GM10266 (cell line): Measurements from ENCODE around the gene ZKSCAN1.

Experiments
- DNase-seq: peaks from one replicate; pipeline ENCODE4 v3.0.0; 2012; ENCODE audit errors: extremely low spot score
- TF ChIP-seq, protein P1 (sequence below): IDR thresholded peaks from 2 replicates; pipeline ENCODE4 v1.5.1; 2012; ENCODE audit warnings: mild to moderate bottlenecking, low read depth; ENCODE audit not compliant: control insufficient read depth, insufficient read depth; ENCODE audit errors: missing control alignments

ZKSCAN1 gene

DNA sequence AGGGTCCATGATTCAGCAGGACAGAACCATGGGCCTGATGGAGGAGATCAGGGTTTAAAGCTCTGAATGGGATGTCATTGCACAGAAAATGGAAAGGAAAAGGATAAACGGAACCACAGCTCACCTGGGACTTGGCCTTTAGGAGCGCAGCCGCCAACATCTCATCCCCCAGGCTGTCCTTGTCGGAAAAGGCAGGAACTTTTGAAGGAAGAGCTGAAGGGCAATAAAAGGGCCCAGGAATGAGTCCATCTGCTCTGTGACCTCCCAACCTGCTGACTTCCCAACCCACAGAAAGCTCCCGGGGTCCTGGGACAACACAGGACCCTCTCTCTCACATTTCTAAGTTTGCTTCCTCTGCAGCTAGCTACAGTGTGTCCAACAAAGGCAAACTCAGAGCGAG is 60.0 kb downstream of the ZKSCAN1 start:
- no peak for DNase-seq
- TF ChIP-seq, protein P1, sequence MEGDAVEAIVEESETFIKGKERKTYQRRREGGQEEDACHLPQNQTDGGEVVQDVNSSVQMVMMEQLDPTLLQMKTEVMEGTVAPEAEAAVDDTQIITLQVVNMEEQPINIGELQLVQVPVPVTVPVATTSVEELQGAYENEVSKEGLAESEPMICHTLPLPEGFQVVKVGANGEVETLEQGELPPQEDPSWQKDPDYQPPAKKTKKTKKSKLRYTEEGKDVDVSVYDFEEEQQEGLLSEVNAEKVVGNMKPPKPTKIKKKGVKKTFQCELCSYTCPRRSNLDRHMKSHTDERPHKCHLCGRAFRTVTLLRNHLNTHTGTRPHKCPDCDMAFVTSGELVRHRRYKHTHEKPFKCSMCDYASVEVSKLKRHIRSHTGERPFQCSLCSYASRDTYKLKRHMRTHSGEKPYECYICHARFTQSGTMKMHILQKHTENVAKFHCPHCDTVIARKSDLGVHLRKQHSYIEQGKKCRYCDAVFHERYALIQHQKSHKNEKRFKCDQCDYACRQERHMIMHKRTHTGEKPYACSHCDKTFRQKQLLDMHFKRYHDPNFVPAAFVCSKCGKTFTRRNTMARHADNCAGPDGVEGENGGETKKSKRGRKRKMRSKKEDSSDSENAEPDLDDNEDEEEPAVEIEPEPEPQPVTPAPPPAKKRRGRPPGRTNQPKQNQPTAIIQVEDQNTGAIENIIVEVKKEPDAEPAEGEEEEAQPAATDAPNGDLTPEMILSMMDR: no peak

DNA sequence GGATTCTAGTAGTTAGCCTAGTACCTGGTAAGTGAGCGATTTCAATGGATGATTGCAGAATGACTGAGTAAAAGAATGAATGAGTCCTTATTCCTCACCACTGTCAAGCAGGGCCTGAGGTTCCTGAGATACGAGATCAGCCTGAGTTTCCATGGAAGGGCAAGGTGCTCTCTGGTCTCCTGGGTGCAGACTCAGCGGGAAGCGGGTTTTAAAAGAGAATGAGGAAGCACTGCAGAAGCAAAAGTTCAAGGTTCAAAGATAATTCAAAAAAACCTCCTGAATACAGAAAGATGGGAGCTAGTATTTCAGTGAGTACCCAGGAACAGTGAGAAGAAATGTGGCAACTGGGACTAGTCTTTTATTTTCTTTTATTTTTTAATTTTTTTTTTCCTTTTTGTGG is 61.8 kb downstream of the ZKSCAN1 start:
- TF ChIP-seq, protein P1: no peak
- DNase-seq: no peak

DNA sequence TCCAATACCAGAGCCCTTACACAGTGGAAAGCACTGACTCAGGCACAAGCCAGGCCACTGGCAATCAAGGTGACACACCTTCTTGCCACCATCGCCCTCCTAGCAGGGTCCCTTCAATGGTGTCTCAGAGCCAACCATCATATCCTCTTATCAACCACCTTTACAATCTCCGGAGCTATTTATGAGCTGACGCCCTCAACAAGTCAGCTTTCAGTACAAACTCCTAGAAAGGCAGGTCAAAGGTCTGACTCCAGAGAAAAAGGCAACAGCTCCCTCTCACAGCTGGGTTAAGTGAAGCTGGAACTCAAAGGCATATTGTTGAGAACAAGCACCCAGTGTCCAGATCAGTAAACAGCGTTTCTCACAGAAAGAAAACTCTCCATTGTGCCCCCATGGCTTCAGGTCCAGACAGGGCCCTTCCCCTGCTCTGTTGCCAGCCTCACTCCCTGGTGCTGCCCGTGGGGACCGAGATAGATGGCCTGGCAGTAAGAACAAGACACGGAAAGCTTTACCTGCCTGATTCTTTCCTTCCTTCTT is 63.7 kb downstream of the ZKSCAN1 start:
- TF ChIP-seq, protein P1: no peak
- no peak for DNase-seq

DNA sequence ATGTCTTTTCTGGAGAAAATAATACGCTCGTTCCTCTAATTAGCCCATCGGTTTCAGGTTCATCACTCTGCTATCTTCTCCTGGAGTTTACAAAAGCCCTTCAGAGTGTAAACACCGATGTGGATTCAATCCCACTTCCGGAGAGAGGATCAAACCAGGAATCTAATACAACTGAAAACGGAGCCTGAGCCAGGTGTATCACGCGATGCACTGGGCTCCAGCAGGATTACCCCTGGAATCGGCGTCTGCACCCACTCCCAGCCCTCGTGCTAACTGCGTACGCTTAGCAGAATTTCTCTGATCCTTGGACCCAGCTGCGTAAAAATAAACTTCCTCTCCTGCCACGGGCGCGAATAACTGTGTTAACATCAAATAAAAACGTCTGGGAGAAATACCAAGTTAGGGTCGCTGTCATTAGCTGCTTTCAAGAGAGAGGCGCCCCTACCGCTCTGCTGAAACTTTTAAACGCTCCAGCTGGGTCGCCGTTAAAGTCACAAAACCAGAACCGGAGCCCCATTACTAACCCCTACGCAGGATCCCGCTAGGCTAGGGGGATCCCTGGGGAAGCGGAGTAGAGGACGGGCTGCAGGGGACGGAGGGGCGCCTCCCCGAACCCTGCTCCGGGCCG is 65.6 kb downstream of the ZKSCAN1 start:
- TF ChIP-seq, protein P1: no peak
- DNase-seq: no peak

DNA sequence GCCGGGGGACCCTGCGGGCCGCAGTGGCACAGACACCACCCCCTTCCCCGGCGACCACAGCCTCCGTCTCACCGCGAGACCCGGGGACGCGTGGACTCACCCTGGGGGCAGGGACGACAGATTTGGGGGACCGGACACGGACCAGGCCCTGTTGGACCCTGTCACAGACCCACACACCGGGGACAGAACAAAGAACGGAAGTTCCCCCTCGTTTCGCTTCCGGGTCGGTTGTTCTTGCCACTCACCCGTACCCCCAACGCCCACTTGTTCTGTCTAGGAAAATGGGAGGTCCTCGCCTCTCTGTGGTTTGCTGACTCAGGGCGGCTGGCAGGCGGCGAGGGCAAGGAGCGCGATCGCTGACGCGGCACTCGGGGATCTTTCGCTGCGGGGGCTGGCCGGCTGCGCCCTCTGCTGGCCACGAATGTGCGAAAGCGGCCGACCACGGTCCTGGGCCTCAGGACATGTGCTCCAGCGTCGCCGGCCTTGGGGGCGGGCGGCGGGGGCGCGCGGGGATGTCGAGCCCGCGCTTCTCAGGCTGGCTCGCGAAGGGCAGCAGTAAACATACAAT is 66.2 kb downstream of the ZKSCAN1 start, which contains the start of gene ZNF3:
Gene ZNF3, minus strand, starts transcription at position 189 of the 568 bp plus-strand sequence. CDS start 4,366 bp downstream, outside the sequence.
- DNase-seq: peak; percentile 95
- TF ChIP-seq, protein P1: peak; percentile 96

DNA sequence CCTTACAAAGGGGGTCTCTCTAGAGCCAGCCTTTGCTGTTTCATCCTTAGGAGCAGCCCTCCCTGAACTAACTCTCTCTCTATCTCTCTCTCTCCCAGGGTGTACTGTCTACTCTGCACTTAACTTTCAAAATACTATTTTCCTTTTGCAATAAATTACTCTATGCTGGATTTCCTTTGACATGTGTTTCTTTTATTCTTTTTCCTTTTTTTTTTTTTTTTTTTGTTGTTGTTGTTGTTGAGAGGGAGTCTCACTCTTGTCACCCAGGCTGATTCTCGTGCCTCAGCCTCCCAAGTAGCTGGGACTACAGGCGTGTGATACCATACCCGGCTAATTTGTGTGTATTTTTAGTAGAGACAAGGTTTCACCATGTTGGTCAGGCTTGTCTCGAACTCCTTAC is 67.6 kb downstream of the ZKSCAN1 start:
- TF ChIP-seq, protein P1: no peak
- no peak for DNase-seq

DNA sequence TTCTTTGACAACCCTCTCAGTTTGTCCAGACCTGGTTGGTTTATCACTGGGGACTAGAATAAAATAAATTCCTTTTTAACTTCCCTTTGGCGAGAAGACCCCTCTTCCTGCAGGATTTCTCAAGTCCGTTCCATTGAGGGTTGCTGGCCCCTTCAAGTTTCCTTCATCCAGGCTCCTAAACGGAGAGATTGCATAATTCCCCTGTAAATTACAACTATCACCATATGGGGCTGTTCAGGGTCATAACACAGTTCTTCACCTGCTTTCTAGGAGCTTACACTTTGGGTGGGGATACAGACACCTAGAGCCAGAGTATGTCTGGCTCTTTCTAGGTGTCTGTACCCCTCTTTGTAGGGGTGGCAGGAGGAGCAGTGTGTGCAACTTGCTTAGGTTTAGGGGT is 70.1 kb downstream of the ZKSCAN1 start:
- TF ChIP-seq, protein P1: no peak
- no peak for DNase-seq
